Stimulated activated naive B cell treated with anti-CD40 and anti-IgM and Interleukin-4, amounts not matched to agents 10 μg/mL and 1 μg/mL and 100 μg/mL, for 72 hours (primary cell): ENCODE results near the gene MDFIC.

ENCODE experiments used
- ATAC-seq, 2 donors: fragments of 150-1000 bp; cut with Tn5 transposase; replicated peaks; 2 replicates each; pipeline ENCODE4 v1.10.0; 2021; ENCODE audit warnings: moderate library complexity in 1 of 2
- DNase-seq: peaks from one replicate; pipeline ENCODE4 v3.0.0; 2021
- H3K27ac Mint-ChIP-seq: one replicate; pipeline ENCODE4 v1.8.0; 2022; ENCODE audit warnings: mild to moderate bottlenecking, mixed read lengths
- H3K27me3 Mint-ChIP-seq, 2 donors: one replicate each; pipeline ENCODE4 v1.8.0; 2022; ENCODE audit warnings: mixed read lengths in 2 of 2
- H3K36me3 Mint-ChIP-seq, 2 donors: one replicate each; pipeline ENCODE4 v1.8.0; 2022; ENCODE audit warnings: mixed read lengths in 2 of 2, mild to moderate bottlenecking in 1 of 2
- H3K4me1 Mint-ChIP-seq, 2 donors: one replicate each; pipeline ENCODE4 v1.8.0; 2022; ENCODE audit warnings: mixed read lengths in 2 of 2, mild to moderate bottlenecking in 1 of 2
- H3K4me3 Mint-ChIP-seq, 2 donors: one replicate each; pipeline ENCODE4 v1.8.0; 2022; ENCODE audit warnings: mild to moderate bottlenecking in 2 of 2, mixed read lengths in 2 of 2, moderate library complexity in 1 of 2
- H3K9me3 Mint-ChIP-seq, 2 donors: one replicate each; pipeline ENCODE4 v1.8.0; 2022; ENCODE audit warnings: mixed read lengths in 2 of 2, mild to moderate bottlenecking in 1 of 2

MDFIC gene

GRCh38 chr7:115060095-115060870 is 138.4 kb downstream of the MDFIC start:
- Mint-ChIP-seq H3K27me3 (peaks cover 0 to 4% of the 10 kb centered on the region in 2 donors), H3K9me3 (no peaks in the 10 kb centered on the region), H3K4me1 (peaks cover 0 to 1% of the 10 kb centered on the region in 2 donors), H3K36me3 (no peaks in the 10 kb centered on the region), H3K4me3 (no peak overlapping the region), H3K27ac (no peak overlapping the region)
- no peak for ATAC-seq
- no peak for DNase-seq

DNA sequence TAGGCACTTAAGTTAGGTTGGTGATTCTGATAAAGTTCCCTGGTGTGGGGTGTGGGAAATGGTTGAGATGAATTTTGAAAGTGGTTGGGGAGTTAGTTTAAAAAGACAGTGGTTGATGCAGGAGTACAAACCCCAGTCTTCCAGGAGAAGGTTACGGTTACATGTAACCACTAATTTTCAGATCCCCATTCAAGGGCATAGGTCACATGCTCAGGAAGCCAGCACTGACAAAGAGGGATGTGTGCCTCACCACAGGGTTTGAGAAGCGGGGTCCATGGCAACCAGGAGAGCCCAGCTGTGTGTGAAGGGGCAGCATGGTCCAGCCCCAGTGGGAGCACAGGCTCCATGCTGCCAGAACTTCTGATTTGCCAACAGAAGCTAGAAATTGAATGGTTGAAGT is 144.2 kb downstream of the MDFIC start:
- DNase-seq (peak; percentile 10), ATAC-seq (peak; percentile 80 to 81)
- H3K9me3 Mint-ChIP-seq, result no peaks in the 10 kb centered on the region
- H3K27ac Mint-ChIP-seq, result no peak overlapping the region
- no peak overlapping the region for H3K4me3 Mint-ChIP-seq
- no peaks in the 10 kb centered on the region for H3K36me3 Mint-ChIP-seq
- H3K4me1 Mint-ChIP-seq, result peaks cover 5 to 6% of the 10 kb centered on the region in 2 donors
- peaks cover 0 to 4% of the 10 kb centered on the region in 2 donors for H3K27me3 Mint-ChIP-seq

DNA sequence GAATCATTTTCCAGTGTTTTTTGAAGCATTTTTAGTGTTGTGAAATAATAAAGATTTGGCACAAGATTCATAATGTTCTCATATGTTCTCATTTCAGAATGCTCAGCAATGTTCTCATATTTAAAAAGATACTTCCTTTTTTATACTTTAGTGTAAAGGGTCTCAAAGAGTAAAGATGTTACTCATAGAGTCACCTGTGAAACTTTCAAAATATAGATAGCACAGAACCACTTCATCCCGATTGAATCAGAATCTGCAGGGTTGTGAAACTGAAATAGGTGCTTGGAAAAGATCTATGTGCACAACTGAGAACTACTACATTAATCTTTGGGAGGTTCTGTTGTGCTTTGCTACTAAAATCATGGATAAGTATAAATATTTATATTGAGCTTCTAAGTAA is 144.7 kb downstream of the MDFIC start:
- Mint-ChIP-seq H3K4me3 (no peak overlapping the region), H3K27ac (no peak overlapping the region), H3K36me3 (no peaks in the 10 kb centered on the region), H3K9me3 (no peaks in the 10 kb centered on the region), H3K27me3 (peaks cover 0 to 4% of the 10 kb centered on the region in 2 donors), H3K4me1 (peaks cover 5 to 6% of the 10 kb centered on the region in 2 donors)
- DNase-seq (no peak), ATAC-seq (peak in 1 of 2 donors; percentile 33)

DNA sequence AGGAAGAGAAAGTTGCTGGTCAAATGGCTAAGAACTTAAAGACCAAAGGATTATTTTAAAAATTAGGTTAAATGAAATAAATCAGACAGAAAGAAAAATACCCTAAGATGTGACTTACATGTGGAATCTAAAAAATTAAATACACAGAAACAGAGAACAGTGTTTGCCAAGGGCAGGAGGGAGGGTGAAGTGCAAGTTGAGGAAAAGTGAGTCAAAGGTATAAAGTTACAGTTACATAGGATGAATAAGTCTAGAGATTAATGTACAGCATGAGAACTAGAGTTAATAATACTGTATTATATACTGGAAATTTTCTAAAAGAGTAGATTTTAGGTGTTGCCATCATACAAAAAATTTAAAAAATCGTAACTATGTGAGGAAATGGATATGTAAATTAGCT is 146.3 kb downstream of the MDFIC start:
- no peak overlapping the region for H3K4me3 Mint-ChIP-seq
- H3K27ac Mint-ChIP-seq, result no peak overlapping the region
- peaks cover 5 to 9% of the 10 kb centered on the region in 2 donors for H3K4me1 Mint-ChIP-seq
- H3K36me3 Mint-ChIP-seq, result no peaks in the 10 kb centered on the region
- no peak for ATAC-seq
- DNase-seq, result no peak
- H3K27me3 Mint-ChIP-seq, result peaks cover 0 to 4% of the 10 kb centered on the region in 2 donors
- peaks cover 0 to 2% of the 10 kb centered on the region in 2 donors for H3K9me3 Mint-ChIP-seq
